GM21447 (cell line): Measurements from ENCODE around the gene LONP2.
"Not testable (repeated sequence)": the region's sequence is repeated elsewhere in the genome, so short reads cannot be mapped to it uniquely, and the experiment has no call there.

ENCODE experiments used
- ATAC-seq: cut with Tn5 transposase; IDR thresholded peaks from one replicate; pipeline ENCODE4 v1.9.1; 2021; ENCODE audit not compliant: unreplicated experiment

LONP2 gene

GRCh38 chr16:48284772-48285409, 40.8 kb downstream of the LONP2 start:
- ATAC-seq: peak; percentile 66

- no peak for ATAC-seq
Observed at GRCh38 chr16:48287239-48287638, 43.1 kb downstream of the LONP2 start.

DNA sequence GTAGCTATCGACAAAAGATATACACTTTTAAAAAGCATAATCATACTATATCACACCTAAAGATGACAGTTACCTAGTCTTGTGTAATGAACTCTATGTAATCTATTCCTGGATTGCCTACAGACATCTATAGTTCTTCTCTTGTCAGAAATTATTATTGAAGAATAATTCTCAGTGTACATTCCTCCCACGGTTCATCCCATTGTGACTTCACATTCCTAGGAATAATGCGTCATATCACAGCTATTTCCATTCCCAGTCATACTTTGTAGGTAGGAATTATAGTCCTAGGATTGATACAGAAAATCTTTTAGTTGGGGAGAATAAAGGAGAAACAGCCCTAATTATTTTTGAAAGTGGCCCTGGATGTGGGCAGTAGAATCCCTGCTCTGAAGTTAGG, 47.2 kb downstream of the LONP2 start:
- no peak for ATAC-seq

DNA sequence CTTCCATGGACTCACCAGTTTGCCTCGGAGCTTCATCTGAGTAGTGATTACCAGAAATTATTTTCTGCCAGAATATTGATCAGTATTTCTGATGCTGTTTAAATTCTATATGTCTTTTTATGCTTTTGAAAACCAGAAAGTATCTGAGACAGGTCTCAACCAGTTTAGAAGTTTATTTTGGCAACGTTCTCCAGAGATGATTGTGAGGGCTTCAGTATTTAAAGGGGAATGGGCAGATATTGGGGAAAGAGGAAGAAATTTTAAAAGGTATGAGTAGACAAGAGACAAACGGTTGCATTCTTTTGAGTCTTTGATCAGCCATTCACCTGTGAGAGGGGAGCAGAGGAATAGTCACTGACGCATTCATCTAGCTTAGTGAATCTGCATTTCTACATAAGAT, 47.7 kb downstream of the LONP2 start:
- no peak for ATAC-seq

DNA sequence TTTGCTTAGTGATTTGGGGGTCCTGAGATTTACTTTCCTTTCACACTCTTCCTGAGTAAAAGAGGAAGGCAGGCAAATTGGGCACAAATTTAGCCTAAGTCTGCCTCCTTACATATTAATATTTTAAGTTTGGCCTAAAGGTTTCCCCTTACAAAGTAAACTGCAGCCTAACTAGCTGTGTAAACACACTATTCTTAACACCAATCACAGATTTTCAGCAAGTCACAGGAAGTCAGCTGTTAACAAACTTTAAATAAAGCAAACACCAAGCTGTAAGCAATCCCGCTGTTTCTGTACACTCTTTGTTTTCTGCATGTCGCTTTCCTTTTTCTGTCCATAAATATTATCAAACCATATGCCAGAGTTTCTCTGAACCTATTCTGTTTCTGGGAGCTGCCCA, 48.4 kb downstream of the LONP2 start:
- no peak for ATAC-seq

GRCh38 chr16:48294724-48295123, 50.6 kb downstream of the LONP2 start:
- ATAC-seq: no peak

DNA sequence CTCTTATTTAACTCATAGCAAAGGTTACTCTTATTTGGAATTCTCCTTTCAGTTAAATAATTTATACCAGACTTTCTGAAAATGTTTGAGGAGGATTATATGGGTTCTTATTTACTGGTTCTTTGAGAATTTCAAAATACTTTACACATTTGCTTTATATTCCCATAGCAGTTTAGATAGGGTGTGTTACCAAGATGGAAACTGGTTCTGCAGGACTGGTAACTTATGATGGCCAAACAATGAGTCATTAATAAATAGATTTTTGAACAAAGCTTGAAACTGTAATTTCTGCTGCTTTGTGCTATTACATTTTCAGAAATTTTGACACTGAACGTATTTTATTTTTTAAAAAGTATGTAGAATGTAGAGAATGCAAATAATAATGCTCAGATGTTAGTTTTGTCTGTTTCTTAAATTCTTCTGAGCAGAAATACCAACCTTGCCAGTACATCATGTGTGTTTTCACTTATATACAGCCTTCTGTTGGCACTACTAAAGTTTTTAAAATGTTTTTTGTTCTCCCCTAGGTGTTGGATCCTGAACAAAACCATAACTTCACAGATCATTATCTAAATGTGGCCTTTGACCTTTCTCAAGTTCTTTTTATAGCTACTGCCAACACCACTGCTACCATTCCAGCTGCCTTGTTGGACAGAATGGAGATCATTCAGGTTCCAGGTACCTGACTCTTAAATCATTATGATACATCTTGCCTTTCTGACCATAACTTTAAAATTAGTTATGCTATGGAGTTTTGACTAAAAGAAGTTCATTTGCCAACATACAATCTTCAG, 51.6 kb downstream of the LONP2 start:
- no peak for ATAC-seq

DNA sequence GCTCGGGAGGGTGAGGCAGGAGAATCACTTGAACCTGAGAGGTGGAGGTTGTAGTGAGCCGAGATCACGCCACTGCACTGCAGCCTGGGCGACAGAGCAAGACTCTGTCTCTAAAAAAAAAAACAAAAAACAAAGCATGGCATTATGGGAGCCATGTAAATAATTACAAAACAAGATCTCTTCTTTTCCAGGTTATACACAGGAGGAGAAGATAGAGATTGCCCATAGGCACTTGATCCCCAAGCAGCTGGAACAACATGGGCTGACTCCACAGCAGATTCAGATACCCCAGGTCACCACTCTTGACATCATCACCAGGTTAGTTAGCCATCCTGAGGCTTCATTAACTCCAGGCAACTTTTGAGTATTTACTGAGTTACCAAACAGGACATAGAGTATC, 55.4 kb downstream of the LONP2 start:
- ATAC-seq: no peak

DNA sequence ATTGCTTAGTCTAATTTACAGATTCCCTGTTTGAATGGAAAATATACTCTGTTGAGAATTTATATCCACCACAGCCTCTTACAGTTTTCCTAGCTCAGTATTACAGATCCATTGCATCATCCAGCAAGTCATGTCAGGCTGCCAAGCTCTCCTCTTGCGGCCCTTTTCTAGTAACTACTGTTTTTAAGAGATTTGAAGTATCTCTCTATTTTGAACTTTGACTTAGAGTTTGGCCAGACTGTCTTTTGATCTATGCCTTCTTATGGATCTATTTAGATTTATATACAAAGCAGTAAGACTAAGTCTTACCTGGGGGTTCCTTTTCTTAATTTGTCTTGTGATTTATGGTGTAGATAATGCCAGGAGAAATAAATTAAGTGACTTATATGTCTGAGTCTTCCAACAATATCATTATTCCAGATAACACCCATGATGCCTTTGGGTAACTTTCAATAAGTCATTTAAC, 56.3 kb downstream of the LONP2 start:
- no peak for ATAC-seq

- ATAC-seq: no peak
Observed at GRCh38 chr16:48308535-48308934, 64.4 kb downstream of the LONP2 start.

GRCh38 chr16:48310908-48311641, 67.0 kb downstream of the LONP2 start:
- no peak for ATAC-seq

DNA sequence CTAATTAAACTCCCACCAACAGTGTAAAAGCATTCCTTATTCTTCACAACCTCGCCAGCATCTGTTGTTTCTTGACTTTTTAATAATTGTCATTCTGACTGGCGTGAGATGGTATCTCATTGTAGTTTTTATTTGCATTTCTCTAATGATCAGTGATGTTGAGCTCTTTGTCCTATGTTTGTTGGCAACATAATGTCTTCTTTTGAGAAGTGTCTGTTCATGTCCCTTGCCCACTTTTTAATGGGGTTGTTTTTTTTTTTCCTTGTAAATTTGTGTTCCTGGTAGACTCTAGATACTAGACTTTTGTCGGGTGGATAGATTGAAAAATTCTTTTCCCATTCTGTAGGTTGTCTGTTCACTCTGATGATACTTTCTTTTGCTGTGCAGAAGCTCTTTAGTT, 69.8 kb downstream of the LONP2 start:
- ATAC-seq: not testable (repeated sequence)

- ATAC-seq: no peak
Observed at GRCh38 chr16:48317026-48317425, 72.9 kb downstream of the LONP2 start.

GRCh38 chr16:48317614-48318315, 73.7 kb downstream of the LONP2 start:
- ATAC-seq: no peak

DNA sequence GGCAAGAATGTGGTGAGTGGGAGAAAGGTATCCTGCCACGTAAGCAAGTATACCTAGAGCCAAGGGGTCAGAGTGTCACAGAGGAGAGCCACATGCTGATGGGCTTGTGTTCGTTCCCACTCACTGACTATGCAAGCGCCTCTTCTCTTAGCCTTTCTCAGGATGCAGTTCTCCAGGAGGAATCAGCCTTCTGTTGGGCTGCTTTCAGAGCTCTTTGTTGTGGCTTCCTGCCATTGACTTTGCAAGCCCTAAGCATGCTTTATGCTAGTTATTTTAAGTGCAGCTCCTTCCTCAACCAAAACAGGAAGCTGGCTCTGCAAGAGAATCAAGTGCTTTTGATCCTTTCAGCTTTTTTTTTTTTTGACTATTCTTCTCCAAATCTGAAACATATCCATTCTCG, 74.5 kb downstream of the LONP2 start:
- no peak for ATAC-seq

GRCh38 chr16:48321317-48322036, 77.4 kb downstream of the LONP2 start:
- ATAC-seq: no peak

- ATAC-seq: no peak
Observed at GRCh38 chr16:48323783-48324775, 80.0 kb downstream of the LONP2 start.

- no peak for ATAC-seq
Observed at GRCh38 chr16:48326915-48327314, 82.8 kb downstream of the LONP2 start.

GRCh38 chr16:48329138-48329537, 85.0 kb downstream of the LONP2 start:
- no peak for ATAC-seq
